HCT116 (cell line): ENCODE measurements around the gene FBXO30.

Experiments
- TF ChIP-seq, protein P1 (sequence below), 3 experiments: fragments of 200-600 bp in 1 of 3; sonication (generic) in 1 of 3; IDR thresholded peaks in 2 of 3; conservative IDR thresholded peaks in 1 of 3; 2 replicates each; pipeline ENCODE4 v1.5.1; 2012 to 2017; ENCODE audit warnings: low read depth in 2 of 3, low read length in 2 of 3, antibody characterized with exemption in 1 of 3, borderline replicate concordance in 1 of 3, control low read depth in 1 of 3, mild to moderate bottlenecking in 1 of 3, mixed read lengths in 1 of 3, mixed run types in 1 of 3, moderate library complexity in 1 of 3; ENCODE audit not compliant: insufficient read depth in 1 of 3
- TF ChIP-seq, protein P2 (sequence below): IDR thresholded peaks from 2 replicates; pipeline ENCODE4 v1.6.1; 2011; ENCODE audit warnings: mild to moderate bottlenecking, low read length, moderate library complexity; ENCODE audit not compliant: insufficient replicate concordance; ENCODE audit errors: extremely low read depth

DNA sequence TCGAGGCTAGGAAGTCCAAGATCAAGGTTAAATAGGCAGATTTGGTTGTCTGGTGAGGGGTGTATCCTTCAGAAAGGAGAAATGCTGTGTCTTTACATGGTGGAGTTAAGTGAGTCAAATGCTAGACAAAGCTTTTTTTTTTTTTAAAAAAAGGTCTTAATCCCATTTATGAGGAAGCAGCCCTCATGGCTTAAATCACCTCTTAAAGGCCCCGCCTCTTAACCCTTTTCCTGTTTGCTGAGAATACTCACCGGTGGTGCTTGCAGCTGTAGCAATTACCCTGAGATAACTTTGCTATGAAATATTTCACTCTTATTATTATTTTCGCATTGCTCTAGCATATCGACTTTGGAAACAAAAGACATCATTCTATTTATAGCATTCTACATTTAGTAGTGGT lies 30.8 kb downstream of the FBXO30 start:
- TF ChIP-seq, protein P1, sequence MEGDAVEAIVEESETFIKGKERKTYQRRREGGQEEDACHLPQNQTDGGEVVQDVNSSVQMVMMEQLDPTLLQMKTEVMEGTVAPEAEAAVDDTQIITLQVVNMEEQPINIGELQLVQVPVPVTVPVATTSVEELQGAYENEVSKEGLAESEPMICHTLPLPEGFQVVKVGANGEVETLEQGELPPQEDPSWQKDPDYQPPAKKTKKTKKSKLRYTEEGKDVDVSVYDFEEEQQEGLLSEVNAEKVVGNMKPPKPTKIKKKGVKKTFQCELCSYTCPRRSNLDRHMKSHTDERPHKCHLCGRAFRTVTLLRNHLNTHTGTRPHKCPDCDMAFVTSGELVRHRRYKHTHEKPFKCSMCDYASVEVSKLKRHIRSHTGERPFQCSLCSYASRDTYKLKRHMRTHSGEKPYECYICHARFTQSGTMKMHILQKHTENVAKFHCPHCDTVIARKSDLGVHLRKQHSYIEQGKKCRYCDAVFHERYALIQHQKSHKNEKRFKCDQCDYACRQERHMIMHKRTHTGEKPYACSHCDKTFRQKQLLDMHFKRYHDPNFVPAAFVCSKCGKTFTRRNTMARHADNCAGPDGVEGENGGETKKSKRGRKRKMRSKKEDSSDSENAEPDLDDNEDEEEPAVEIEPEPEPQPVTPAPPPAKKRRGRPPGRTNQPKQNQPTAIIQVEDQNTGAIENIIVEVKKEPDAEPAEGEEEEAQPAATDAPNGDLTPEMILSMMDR (IDR thresholded peaks at IDR 0.05 in 2 of 3, conservative IDR thresholded peaks at IDR 0.05 in 1 of 3; ENCODE audit: borderline replicate concordance in 1 of 3, insufficient read depth in 1 of 3, low read depth in 2 of 3, low read length in 2 of 3): no peak
- TF ChIP-seq, protein P2, sequence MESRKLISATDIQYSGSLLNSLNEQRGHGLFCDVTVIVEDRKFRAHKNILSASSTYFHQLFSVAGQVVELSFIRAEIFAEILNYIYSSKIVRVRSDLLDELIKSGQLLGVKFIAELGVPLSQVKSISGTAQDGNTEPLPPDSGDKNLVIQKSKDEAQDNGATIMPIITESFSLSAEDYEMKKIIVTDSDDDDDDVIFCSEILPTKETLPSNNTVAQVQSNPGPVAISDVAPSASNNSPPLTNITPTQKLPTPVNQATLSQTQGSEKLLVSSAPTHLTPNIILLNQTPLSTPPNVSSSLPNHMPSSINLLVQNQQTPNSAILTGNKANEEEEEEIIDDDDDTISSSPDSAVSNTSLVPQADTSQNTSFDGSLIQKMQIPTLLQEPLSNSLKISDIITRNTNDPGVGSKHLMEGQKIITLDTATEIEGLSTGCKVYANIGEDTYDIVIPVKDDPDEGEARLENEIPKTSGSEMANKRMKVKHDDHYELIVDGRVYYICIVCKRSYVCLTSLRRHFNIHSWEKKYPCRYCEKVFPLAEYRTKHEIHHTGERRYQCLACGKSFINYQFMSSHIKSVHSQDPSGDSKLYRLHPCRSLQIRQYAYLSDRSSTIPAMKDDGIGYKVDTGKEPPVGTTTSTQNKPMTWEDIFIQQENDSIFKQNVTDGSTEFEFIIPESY: no peak
